H1 (cell line): Measurements from ENCODE around the gene RPL18A. TPM values are rescaled to one million over a fixed set of nuclear protein-coding genes. Genes with fewer than 3 reads are reported as not detected.

ENCODE experiments used
- CBX5 ChIP-seq: fragments of 300-800, 300-1000 bp; sonication (generic); IDR thresholded peaks from 2 replicates; pipeline ENCODE4 v1.7.1; 2016; ENCODE audit warnings: antibody characterized with exemption, low read length, low read depth
- polyA plus RNA-seq, 7 experiments: library from polyadenylated mRNA; depleted of rRNA in 3 of 7; stranded (reverse) in 5 of 7; unstranded in 2 of 7; fragments of >200 nt in 5 of 7; fragments of 200-250 nt in 2 of 7; gene quantifications; 1 replicate in 5 of 7; 2 replicates in 1 of 7; 4 replicates in 1 of 7; pipeline versions ENCODE4 v1.2.1 to v1.2.3, GENCODE V29; 2011 to 2013; ENCODE audit warnings: missing spikeins in 2 of 7, mixed read lengths in 2 of 7
- total RNA-seq: library from RNA; stranded (reverse); fragmentation: NEBNext Ultra II Directional; extraction: Animal tissue kit (Norgen Biotek cat#: 25700); gene quantifications from 2 replicates; pipeline ENCODE4 v1.2.1, GENCODE V29; 2021
- TF ChIP-seq, protein P1 (sequence below): fragments of 300-600 bp; sonication (generic); IDR thresholded peaks from 2 replicates; pipeline ENCODE4 v1.7.1; 2012; ENCODE audit warnings: low read length, moderate library complexity, mild to moderate bottlenecking, inconsistent platforms; ENCODE audit not compliant: insufficient replicate concordance
- TF ChIP-seq, protein P2 (sequence below): IDR thresholded peaks from 2 replicates; pipeline ENCODE4 v1.6.1; 2011; ENCODE audit warnings: low read length, improper control_type of control experiment

The RPL18A gene
- total and polyA plus RNA-seq, 2 of the 8 experiments (the other 6 are each of a cell fraction or from before 2014, with no cell fraction given), result 2,749 to 3,938 TPM

DNA sequence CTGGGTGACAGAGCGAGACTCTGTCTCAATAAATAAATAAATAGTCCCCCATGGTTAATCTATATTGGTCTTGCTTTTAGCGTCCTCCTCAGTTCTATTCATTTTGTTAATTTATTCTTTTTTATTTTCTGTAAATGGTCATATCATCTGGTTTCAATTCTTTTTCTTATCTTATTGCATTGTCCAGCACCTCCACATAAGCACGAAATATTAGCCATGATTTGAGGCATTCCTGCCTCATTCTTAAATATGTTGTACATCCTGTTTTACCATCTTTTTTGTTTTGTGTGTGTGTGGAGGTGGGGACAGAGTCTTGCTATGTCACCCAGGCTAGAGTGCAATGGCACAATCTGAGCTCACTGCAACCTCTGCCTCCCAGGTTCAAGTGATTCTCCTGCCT is 48.5 kb downstream of the RPL18A start (continued):
- TF ChIP-seq, protein P1, sequence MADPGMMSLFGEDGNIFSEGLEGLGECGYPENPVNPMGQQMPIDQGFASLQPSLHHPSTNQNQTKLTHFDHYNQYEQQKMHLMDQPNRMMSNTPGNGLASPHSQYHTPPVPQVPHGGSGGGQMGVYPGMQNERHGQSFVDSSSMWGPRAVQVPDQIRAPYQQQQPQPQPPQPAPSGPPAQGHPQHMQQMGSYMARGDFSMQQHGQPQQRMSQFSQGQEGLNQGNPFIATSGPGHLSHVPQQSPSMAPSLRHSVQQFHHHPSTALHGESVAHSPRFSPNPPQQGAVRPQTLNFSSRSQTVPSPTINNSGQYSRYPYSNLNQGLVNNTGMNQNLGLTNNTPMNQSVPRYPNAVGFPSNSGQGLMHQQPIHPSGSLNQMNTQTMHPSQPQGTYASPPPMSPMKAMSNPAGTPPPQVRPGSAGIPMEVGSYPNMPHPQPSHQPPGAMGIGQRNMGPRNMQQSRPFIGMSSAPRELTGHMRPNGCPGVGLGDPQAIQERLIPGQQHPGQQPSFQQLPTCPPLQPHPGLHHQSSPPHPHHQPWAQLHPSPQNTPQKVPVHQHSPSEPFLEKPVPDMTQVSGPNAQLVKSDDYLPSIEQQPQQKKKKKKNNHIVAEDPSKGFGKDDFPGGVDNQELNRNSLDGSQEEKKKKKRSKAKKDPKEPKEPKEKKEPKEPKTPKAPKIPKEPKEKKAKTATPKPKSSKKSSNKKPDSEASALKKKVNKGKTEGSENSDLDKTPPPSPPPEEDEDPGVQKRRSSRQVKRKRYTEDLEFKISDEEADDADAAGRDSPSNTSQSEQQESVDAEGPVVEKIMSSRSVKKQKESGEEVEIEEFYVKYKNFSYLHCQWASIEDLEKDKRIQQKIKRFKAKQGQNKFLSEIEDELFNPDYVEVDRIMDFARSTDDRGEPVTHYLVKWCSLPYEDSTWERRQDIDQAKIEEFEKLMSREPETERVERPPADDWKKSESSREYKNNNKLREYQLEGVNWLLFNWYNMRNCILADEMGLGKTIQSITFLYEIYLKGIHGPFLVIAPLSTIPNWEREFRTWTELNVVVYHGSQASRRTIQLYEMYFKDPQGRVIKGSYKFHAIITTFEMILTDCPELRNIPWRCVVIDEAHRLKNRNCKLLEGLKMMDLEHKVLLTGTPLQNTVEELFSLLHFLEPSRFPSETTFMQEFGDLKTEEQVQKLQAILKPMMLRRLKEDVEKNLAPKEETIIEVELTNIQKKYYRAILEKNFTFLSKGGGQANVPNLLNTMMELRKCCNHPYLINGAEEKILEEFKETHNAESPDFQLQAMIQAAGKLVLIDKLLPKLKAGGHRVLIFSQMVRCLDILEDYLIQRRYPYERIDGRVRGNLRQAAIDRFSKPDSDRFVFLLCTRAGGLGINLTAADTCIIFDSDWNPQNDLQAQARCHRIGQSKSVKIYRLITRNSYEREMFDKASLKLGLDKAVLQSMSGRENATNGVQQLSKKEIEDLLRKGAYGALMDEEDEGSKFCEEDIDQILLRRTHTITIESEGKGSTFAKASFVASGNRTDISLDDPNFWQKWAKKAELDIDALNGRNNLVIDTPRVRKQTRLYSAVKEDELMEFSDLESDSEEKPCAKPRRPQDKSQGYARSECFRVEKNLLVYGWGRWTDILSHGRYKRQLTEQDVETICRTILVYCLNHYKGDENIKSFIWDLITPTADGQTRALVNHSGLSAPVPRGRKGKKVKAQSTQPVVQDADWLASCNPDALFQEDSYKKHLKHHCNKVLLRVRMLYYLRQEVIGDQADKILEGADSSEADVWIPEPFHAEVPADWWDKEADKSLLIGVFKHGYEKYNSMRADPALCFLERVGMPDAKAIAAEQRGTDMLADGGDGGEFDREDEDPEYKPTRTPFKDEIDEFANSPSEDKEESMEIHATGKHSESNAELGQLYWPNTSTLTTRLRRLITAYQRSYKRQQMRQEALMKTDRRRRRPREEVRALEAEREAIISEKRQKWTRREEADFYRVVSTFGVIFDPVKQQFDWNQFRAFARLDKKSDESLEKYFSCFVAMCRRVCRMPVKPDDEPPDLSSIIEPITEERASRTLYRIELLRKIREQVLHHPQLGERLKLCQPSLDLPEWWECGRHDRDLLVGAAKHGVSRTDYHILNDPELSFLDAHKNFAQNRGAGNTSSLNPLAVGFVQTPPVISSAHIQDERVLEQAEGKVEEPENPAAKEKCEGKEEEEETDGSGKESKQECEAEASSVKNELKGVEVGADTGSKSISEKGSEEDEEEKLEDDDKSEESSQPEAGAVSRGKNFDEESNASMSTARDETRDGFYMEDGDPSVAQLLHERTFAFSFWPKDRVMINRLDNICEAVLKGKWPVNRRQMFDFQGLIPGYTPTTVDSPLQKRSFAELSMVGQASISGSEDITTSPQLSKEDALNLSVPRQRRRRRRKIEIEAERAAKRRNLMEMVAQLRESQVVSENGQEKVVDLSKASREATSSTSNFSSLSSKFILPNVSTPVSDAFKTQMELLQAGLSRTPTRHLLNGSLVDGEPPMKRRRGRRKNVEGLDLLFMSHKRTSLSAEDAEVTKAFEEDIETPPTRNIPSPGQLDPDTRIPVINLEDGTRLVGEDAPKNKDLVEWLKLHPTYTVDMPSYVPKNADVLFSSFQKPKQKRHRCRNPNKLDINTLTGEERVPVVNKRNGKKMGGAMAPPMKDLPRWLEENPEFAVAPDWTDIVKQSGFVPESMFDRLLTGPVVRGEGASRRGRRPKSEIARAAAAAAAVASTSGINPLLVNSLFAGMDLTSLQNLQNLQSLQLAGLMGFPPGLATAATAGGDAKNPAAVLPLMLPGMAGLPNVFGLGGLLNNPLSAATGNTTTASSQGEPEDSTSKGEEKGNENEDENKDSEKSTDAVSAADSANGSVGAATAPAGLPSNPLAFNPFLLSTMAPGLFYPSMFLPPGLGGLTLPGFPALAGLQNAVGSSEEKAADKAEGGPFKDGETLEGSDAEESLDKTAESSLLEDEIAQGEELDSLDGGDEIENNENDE, result no peak
- TF ChIP-seq, protein P2, sequence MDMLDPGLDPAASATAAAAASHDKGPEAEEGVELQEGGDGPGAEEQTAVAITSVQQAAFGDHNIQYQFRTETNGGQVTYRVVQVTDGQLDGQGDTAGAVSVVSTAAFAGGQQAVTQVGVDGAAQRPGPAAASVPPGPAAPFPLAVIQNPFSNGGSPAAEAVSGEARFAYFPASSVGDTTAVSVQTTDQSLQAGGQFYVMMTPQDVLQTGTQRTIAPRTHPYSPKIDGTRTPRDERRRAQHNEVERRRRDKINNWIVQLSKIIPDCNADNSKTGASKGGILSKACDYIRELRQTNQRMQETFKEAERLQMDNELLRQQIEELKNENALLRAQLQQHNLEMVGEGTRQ, result no peak
- no peak for TF ChIP-seq CBX5
- TF ChIP-seq, all 59 proteins: peak for 0
